ENCODE results near the gene AQP12B.
"Not testable (repeated sequence)": the region's sequence is repeated elsewhere in the genome, so short reads cannot be mapped to it uniquely, and the experiment has no call there.

GRCh38 chr2:240682431-240683224 is at the start of gene AQP12B:
- TF ChIP-seq CTCF (IDR thresholded peaks at IDR 0.05); ZFX (IDR thresholded peaks at IDR 0.05; ENCODE audit: borderline replicate concordance): not testable (repeated sequence)
